HG03025 (cell line): ENCODE results near the gene UBXN2A.
"Not testable (repeated sequence)": the region's sequence is repeated elsewhere in the genome, so short reads cannot be mapped to it uniquely, and the experiment has no call there.

Experiments
- ATAC-seq: cut with Tn5 transposase; IDR thresholded peaks from one replicate; pipeline ENCODE4 v1.9.1; 2021; ENCODE audit warnings: mild to moderate bottlenecking, moderate library complexity; ENCODE audit not compliant: unreplicated experiment, low FRiP score

The UBXN2A gene

GRCh38 chr2:23940718-23941620, 706 bp downstream of the UBXN2A start:
- ATAC-seq = peak; percentile 59

DNA sequence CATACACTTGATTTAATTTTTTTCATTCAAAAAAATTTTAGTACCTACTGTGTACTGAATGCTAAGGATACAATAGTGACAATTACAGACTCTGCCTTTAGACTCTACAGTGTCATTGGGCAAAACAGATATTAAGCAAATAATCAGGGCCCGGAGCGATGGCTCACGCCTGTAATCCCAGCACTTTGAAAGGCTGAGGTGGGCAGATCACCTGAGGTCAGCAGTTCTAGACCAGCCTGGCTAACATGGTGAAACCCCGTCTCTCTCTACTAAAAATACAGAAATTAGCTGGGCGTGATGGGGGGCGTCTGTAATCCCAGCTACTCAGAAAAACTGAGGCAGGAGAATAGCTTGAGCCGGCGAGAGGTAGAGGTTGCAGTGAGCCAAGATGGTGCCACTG, 1.4 kb downstream of the UBXN2A start:
- no peak for ATAC-seq

- no peak for ATAC-seq
These were observed 3.4 kb downstream of the UBXN2A start for GRCh38 chr2:23943666-23944065.

- no peak for ATAC-seq
These were observed 4.3 kb downstream of the UBXN2A start for GRCh38 chr2:23944527-23944926.

DNA sequence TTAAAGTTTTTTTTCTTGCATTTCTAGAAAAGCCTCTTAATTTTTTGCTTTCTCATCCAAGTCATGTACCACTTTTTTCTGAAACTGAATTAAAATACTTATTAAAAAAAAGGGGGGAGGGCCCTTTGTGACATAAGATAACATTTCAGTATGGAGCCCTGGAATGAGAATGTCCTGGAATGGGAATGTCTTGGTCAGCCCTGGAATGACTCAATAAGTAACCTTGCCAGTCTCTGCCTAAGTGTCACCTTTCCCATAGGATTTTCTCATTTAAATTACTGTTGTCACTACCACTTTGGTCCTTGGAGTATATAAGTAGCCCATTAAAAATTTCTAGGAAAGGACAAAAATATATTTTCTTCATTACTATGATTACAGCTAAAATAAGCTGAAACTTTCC, 4.7 kb downstream of the UBXN2A start:
- no peak for ATAC-seq

DNA sequence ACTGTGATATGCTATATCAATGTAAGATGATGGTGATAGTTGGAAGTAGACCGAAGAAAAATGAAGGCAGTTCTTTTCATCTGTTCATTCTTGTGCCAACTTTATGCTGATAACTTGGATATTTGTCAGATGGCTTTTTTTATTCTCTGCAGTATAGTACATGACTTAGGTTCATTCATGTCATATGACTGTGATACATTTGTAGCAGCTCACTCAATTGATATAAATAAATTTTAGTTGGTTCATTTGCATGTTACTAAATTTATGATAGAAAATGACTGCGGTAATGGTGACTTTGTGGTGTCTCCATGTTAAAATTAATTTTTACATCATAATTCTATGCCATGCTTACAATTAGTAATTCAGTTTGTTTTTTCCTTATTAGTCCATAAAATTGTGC, 7.1 kb downstream of the UBXN2A start:
- no peak for ATAC-seq

DNA sequence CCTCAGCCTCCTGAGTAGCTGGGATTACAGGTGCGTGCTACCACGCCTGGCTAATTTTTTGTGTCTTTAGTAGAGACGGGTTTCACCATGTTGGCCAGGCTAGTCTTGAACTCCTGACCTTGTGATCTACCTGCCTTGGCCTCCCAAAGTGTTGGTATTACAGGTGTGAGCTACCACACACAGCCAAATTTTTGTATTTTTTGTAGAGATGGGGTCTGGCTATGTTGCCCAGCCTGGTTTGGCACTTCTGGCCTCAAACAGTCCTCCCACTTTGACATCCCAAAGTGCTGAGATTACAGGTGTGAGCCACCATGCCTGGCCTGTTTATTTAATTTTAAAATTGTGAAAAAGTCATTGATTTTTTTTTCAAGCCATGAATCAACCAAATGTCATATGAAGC, 12.3 kb downstream of the UBXN2A start:
- ATAC-seq = not testable (repeated sequence)

- ATAC-seq = no peak
These were observed 13.4 kb downstream of the UBXN2A start for GRCh38 chr2:23953625-23954024.

DNA sequence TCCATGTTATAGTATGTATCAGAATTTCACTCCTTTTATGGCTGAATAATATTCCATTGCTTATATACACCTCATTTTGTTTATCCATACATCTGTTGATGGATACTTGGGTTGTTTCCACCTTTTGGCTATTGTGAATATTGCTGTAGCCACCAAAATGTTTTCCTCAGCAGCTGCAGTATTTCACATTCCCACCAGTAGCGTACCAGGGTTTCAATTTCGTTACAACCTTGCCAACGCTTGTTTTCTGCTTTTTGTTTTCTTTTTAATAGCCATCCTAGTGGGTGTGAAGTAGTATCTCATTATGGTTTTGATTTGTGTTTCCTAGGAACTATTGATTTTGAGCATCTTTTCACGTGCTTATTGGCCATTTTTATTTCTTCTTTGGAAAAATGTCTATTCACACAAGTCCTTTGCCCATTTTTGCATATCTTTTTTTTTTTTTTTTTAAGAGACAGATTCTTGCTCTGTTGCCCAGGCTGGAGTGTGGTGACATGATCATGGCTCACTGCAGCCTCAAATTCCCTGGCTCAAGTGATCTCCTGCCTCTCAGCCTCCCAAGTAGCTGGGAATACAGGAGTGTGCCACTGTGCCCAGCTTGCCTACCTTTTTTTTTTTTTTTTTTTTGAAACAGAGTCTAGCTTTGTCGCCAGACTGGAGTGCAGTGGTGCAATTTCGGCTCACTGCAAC, 14.2 kb downstream of the UBXN2A start:
- ATAC-seq = no peak

DNA sequence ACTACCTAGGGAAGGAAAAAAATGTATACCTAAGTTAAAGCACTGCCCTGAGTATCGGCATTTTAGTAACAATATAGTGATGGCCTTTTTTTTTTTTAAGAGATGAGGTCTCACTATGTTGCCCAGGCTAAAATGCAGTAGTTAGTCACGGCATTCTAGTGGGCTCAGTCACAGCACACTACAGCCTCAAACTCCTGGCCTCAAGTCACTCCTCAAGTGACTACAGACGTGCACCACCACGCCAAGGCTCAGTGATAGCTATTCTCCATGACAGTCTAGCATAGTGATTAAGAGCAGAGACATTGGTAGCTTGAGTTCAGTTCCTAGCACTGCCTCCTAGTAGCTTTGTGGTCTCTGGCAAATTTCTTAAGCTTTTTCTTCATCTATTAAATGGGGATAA, 27.6 kb downstream of the UBXN2A start:
- ATAC-seq = no peak

DNA sequence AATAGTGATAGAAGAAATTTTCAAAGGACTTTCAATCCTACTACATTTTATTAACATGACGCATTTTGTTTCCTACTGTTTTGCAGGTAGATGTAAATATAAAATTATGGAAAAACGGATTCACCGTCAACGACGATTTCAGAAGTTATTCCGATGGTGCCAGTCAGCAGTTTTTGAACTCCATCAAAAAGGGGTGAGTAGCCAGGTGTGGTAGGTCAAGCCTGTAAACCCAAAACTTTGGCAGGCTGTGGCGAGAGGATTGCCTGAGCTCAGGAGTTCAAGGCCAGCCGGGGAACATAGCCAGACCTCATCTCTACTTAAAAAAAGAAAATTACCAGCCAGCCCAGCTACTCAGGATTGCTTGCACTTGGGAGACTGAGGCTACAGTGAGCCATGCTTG, 36.6 kb downstream of the UBXN2A start:
- no peak for ATAC-seq

DNA sequence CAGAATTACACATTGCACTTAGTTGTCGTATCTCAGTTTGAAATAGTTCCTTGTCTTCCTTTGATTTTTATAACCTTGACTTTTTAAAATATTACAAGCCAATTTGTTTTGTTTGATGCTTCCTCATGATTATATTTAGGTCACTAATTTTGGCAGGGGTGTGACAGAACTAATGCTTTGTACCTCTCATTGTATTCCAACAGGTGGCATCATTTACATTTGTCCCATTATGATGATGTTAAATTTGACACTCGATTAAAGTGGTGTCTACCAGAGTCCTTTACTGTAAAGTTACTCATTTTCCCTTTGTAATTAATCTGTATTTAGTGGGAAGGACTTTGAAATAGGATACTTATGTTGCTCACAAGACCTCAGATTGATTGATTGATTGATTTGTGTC, 48.1 kb downstream of the UBXN2A start:
- no peak for ATAC-seq

- no peak for ATAC-seq
These were observed 52.7 kb downstream of the UBXN2A start for GRCh38 chr2:23992931-23993330.

GRCh38 chr2:23993736-23994269, 53.5 kb downstream of the UBXN2A start:
- no peak for ATAC-seq

GRCh38 chr2:23994567-23994966, 54.3 kb downstream of the UBXN2A start:
- no peak for ATAC-seq

DNA sequence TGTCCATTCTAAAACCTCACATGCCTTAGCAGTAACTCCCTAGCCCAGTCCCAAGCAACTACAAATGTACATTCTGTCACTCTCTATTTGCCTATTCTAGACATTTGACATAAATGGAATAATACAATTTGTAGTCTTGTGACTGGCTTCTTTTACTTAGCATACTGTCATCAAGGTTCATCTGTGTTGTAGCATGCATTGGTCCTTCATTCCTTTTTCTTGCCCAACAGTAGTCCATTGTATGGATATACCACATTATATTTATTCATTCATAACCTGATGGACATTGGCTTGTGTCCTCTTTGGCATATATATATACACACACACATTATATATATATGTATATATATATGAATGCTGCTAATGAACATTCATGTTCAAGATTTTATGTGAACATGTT, 67.4 kb downstream of the UBXN2A start:
- no peak for ATAC-seq

- ATAC-seq = no peak
These were observed 68.6 kb downstream of the UBXN2A start for GRCh38 chr2:24008672-24009366.

GRCh38 chr2:24009367-24009679, 69.1 kb downstream of the UBXN2A start:
- no peak for ATAC-seq

DNA sequence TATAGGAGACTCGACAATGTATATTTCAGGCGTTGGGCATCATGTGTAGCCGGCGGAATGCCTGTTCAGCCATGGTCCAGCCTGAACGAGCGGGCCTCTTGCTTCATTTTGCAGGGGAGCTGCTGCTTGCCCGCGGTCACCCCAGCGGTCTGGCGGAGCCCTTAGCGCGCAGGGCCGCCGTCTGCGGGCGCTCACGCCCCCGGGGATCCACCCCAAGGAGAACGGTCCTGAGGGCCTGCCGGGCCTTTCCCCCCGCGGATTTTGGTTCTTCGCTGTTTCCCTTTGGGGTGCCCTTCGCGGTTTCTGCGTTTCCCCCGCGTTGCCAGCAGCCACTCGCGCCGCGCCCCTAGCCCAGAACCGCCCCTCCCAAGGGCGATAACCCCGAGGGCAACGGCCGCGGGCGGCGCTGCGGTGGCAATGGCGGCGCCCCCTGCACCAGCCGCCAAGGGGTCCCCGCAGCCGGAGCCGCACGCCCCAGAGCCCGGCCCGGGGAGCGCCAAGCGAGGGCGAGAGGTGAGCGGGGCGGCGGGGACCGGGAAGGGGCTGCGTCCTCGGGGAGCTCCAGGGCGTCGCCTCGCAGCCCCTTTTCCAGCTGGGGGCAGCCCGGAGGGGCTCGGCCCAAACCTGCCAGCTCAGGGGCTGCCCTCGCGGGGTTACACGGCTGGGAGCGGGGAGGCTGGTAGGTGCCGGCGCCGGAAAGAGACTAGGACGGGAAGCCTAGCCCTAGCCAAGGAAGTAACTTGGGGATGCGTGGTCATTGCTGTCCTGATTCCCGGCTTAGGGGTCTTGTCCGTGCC, 69.6 kb downstream of the UBXN2A start, which contains the start of gene MFSD2B:
TSS of gene MFSD2B (plus strand) at position 406 of the 797 bp plus-strand sequence. CDS start at position 418, 12 bp downstream.
- ATAC-seq = no peak
